Astrocyte (in vitro differentiated cells and primary cell): Measurements from ENCODE around the gene ACOT7. TPM values are rescaled to one million over a fixed set of nuclear protein-coding genes. Genes with fewer than 3 reads are reported as not detected.

Experiments
- DNase-seq: peaks from one replicate; pipeline ENCODE4 v3.0.0-alpha.2; 2010; ENCODE audit warnings: low read depth
- FAIRE-seq: peaks from 2 replicates; lab custom pipeline; 2011; peaks lifted over from hg19 to GRCh38; lab: Jason Lieb, UNC
- H2AFZ ChIP-seq: 2 replicates; pipeline ENCODE4 v1.6.0; 2012; ENCODE audit warnings: low read depth, low read length, inconsistent platforms
- H3K27ac ChIP-seq: 2 replicates; pipeline ENCODE4 v1.5.1; 2011; ENCODE audit warnings: low read depth, low read length, inconsistent platforms
- H3K27me3 ChIP-seq: 2 replicates; pipeline ENCODE4 v1.6.0; 2011; ENCODE audit warnings: low read length, inconsistent platforms; ENCODE audit not compliant: insufficient read depth
- H3K36me3 ChIP-seq: 2 replicates; pipeline ENCODE4 v1.5.1; 2011; ENCODE audit warnings: low read length, inconsistent platforms; ENCODE audit not compliant: insufficient read depth
- H3K4me1 ChIP-seq: 2 replicates; pipeline ENCODE4 v1.5.1; 2011; ENCODE audit warnings: low read length, inconsistent platforms; ENCODE audit not compliant: insufficient read depth
- H3K4me2 ChIP-seq: 2 replicates; pipeline ENCODE4 v1.6.0; 2012; ENCODE audit warnings: low read length, inconsistent platforms
- H3K4me3 ChIP-seq: 2 replicates; pipeline ENCODE4 v1.5.1; 2011; ENCODE audit warnings: low read depth, mild to moderate bottlenecking, low read length, inconsistent platforms; ENCODE audit not compliant: insufficient read depth
- H3K79me2 ChIP-seq: 2 replicates; pipeline ENCODE4 v1.6.0; 2012; ENCODE audit warnings: mild to moderate bottlenecking, low read length, inconsistent platforms; ENCODE audit not compliant: insufficient read depth
- H3K9ac ChIP-seq: 2 replicates; pipeline ENCODE4 v1.6.0; 2012; ENCODE audit warnings: mild to moderate bottlenecking, low read length, inconsistent platforms
- H3K9me3 ChIP-seq: 2 replicates; pipeline ENCODE4 v1.5.1; 2012; ENCODE audit warnings: low read depth, mild to moderate bottlenecking, low read length, inconsistent platforms; ENCODE audit not compliant: insufficient read depth
- H4K20me1 ChIP-seq: 2 replicates; pipeline ENCODE4 v1.6.0; 2012; ENCODE audit warnings: low read length, inconsistent platforms; ENCODE audit not compliant: insufficient read depth
- H3K27ac Mint-ChIP-seq: one replicate; pipeline ENCODE4 v1.8.0; 2021; ENCODE audit warnings: mild to moderate bottlenecking, mixed read lengths; ENCODE audit not compliant: unreplicated experiment
- H3K27me3 Mint-ChIP-seq: one replicate; pipeline ENCODE4 v1.8.0; 2021; ENCODE audit warnings: low read depth, mixed read lengths; ENCODE audit not compliant: unreplicated experiment
- H3K36me3 Mint-ChIP-seq: one replicate; pipeline ENCODE4 v1.8.0; 2021; ENCODE audit warnings: low read depth, mixed read lengths; ENCODE audit not compliant: unreplicated experiment
- H3K4me1 Mint-ChIP-seq: one replicate; pipeline ENCODE4 v1.8.0; 2021; ENCODE audit warnings: low read depth, mixed read lengths; ENCODE audit not compliant: unreplicated experiment
- H3K4me3 Mint-ChIP-seq: one replicate; pipeline ENCODE4 v1.8.0; 2021; ENCODE audit warnings: mild to moderate bottlenecking, moderate library complexity, mixed read lengths; ENCODE audit not compliant: unreplicated experiment
- H3K9me3 Mint-ChIP-seq: one replicate; pipeline ENCODE4 v1.8.0; 2021; ENCODE audit warnings: mild to moderate bottlenecking, mixed read lengths; ENCODE audit not compliant: unreplicated experiment
- EZH2 ChIP-seq: IDR thresholded peaks from 2 replicates; pipeline ENCODE4 v1.6.1; 2012; ENCODE audit warnings: mild to moderate bottlenecking, low read length, inconsistent platforms; ENCODE audit not compliant: insufficient read depth
- total RNA-seq: library from RNA; stranded (reverse); gene quantifications from 2 replicates; pipeline ENCODE4 v1.2.1, GENCODE V29; 2021
- TF ChIP-seq, protein P1 (sequence below): IDR thresholded peaks from 2 replicates; pipeline ENCODE4 v1.5.1; 2011; ENCODE audit warnings: low read depth, mild to moderate bottlenecking, inconsistent platforms, low read length, moderate library complexity; ENCODE audit not compliant: insufficient read depth

ACOT7 gene
- total RNA-seq, 1 donor from 2014 or later = 91.1 TPM

DNA sequence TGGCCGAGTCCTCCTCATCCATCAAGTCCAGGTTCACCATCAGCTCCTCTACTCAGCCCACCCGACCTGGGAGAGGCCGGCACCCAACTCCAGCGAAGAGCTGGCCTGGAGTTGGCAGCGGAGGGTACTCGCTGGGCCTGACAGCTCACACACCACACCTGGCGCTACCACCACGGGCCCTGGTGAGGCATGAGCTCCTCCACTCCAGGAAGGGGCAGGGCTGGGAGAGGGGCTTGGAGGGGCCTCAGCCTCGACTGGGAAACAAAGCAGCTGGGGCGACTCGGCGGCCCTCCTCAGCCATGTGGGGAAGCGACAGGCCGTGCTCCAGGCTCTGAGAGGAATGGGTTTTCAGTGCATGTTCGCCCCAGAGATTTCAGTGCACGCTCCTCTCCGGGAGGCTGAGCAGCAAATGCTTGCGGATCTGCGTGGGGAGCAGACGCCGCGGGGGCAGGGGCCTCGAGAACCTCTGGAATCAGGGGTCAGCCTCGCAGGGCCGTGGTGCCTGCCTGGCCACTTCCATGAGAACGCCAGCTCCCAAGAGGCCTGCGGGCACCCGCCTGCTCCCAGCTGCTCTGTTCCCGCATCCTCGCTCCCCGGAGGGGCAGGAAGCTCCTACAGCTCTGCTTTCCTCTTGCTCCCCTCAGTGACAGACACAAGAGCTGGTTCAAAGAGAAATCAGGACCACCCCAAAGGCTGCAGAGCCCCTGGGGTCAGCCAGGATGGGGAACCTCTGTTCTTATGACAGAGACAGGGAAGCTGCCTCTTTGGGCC, 113.8 kb downstream of the ACOT7 start:
- Histone ChIP-seq H3K27ac (no peak overlapping the region), H3K36me3 (no peaks in the 10 kb centered on the region), H3K4me3 (no peak overlapping the region), H3K9ac (no peak overlapping the region), H3K4me2 (no peak overlapping the region), H2AFZ (no peak overlapping the region), H3K9me3 (no peaks in the 10 kb centered on the region), H3K4me1 (peaks cover 11% of the 10 kb centered on the region), H3K79me2 (no peaks in the 10 kb centered on the region), H3K27me3 (no peaks in the 10 kb centered on the region), H4K20me1 (peaks cover 9% of the 10 kb centered on the region)
- Mint-ChIP-seq H3K9me3 (no peaks in the 10 kb centered on the region), H3K36me3 (peaks cover 11% of the 10 kb centered on the region), H3K27ac (no peak overlapping the region), H3K4me1 (peaks cover 6% of the 10 kb centered on the region), H3K27me3 (no peaks in the 10 kb centered on the region), H3K4me3 (no peak overlapping the region)
- DNase-seq (no peak), FAIRE-seq (no peak)
- TF ChIP-seq, protein P1, sequence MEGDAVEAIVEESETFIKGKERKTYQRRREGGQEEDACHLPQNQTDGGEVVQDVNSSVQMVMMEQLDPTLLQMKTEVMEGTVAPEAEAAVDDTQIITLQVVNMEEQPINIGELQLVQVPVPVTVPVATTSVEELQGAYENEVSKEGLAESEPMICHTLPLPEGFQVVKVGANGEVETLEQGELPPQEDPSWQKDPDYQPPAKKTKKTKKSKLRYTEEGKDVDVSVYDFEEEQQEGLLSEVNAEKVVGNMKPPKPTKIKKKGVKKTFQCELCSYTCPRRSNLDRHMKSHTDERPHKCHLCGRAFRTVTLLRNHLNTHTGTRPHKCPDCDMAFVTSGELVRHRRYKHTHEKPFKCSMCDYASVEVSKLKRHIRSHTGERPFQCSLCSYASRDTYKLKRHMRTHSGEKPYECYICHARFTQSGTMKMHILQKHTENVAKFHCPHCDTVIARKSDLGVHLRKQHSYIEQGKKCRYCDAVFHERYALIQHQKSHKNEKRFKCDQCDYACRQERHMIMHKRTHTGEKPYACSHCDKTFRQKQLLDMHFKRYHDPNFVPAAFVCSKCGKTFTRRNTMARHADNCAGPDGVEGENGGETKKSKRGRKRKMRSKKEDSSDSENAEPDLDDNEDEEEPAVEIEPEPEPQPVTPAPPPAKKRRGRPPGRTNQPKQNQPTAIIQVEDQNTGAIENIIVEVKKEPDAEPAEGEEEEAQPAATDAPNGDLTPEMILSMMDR = no peak
- no peak for TF ChIP-seq EZH2

DNA sequence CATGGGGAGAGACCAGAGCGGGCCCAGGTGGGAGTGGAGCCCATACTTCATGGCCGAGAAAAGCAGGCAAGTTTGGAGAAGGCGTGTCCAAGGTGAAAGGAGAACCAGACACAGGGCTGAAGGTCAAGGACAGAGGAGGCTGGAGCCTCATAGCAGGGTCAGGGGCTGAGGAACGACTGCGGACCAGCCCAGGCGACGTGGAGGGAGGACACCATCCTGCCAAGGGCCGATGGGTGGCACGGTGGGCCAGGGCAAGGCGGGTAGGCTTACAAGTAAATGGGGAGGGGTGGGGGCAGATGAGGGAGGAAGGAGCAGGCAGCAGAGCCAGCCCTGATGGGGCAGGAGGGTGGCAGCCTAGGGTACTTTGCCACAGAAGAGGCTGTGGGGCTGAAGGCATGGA, 114.5 kb downstream of the ACOT7 start:
- H3K36me3 ChIP-seq = no peaks in the 10 kb centered on the region
- H3K9me3 Mint-ChIP-seq = no peaks in the 10 kb centered on the region
- H3K4me3 ChIP-seq = no peak overlapping the region
- no peaks in the 10 kb centered on the region for H3K27me3 ChIP-seq
- no peak for DNase-seq
- H3K4me2 ChIP-seq = no peak overlapping the region
- peaks cover 11% of the 10 kb centered on the region for H3K36me3 Mint-ChIP-seq
- no peak overlapping the region for H3K4me3 Mint-ChIP-seq
- H3K4me1 Mint-ChIP-seq = peaks cover 6% of the 10 kb centered on the region
- H3K9ac ChIP-seq = no peak overlapping the region
- H2AFZ ChIP-seq = no peak overlapping the region
- peaks cover 11% of the 10 kb centered on the region for H3K4me1 ChIP-seq
- TF ChIP-seq EZH2 = no peak
- TF ChIP-seq, protein P1 = no peak
- H4K20me1 ChIP-seq = peaks cover 6% of the 10 kb centered on the region
- no peaks in the 10 kb centered on the region for H3K9me3 ChIP-seq
- H3K27ac Mint-ChIP-seq = no peak overlapping the region
- H3K27ac ChIP-seq = no peak overlapping the region
- no peak for FAIRE-seq
- no peaks in the 10 kb centered on the region for H3K79me2 ChIP-seq
- no peaks in the 10 kb centered on the region for H3K27me3 Mint-ChIP-seq

DNA sequence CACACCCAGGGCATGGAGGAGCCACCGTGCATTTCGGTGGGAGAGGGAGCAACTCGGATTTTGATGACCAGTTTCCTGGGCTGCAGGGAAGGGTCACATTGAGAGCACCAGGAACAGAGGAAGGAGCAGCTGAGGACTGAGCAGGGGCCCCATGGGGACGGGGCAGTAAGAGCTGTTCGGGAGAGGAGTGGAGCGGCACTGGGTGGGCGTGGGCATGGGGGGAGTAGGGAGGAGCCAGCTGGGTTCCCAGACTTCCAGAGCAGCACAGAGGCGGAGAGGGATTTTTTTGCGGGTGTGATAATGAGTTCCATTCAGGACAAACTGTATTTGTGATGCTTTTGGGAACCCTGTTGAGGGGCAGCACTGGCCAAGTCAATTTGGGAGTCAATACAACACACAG, 115.3 kb downstream of the ACOT7 start:
- Mint-ChIP-seq H3K4me3 (no peak overlapping the region), H3K27me3 (no peaks in the 10 kb centered on the region), H3K27ac (no peak overlapping the region), H3K36me3 (peaks cover 11% of the 10 kb centered on the region), H3K9me3 (no peaks in the 10 kb centered on the region), H3K4me1 (peaks cover 10% of the 10 kb centered on the region)
- Histone ChIP-seq H3K36me3 (no peaks in the 10 kb centered on the region), H3K4me1 (peaks cover 17% of the 10 kb centered on the region), H4K20me1 (peaks cover 6% of the 10 kb centered on the region), H3K4me2 (no peak overlapping the region), H3K27ac (no peak overlapping the region), H3K27me3 (no peaks in the 10 kb centered on the region), H3K79me2 (no peaks in the 10 kb centered on the region), H3K4me3 (no peak overlapping the region), H3K9ac (no peak overlapping the region), H2AFZ (no peak overlapping the region), H3K9me3 (no peaks in the 10 kb centered on the region)
- TF ChIP-seq, protein P1 = no peak
- TF ChIP-seq EZH2 = no peak
- FAIRE-seq = no peak
- no peak for DNase-seq
